ENCODE measurements around the gene UGT2B10.

GRCh38 chr4:68858039-68858438, 42.2 kb downstream of the UGT2B10 start:
- no peak for TF ChIP-seq CTCF (IDR thresholded peaks at IDR 0.05; ENCODE audit: low read length)
- TF ChIP-seq EZH2 (IDR thresholded peaks at IDR 0.05; ENCODE audit: borderline replicate concordance, low read length) = no peak

All from OCI-LY1 (cell line).